NCI-H187 (cell line): ENCODE results near the gene TRHDE.

ENCODE experiments used
- DNase-seq, 2 experiments: peaks; one replicate each; lab custom pipeline; 2025; lab: John Stamatoyannopoulos, UW

The TRHDE gene

GRCh38 chr12:72272091-72272661 lies at the start of gene TRHDE:
TRHDE (plus strand) TSS chr12:72272370; CDS start chr12:72272644, 274 bp downstream.
- DNase-seq: peak in 1 of 2 experiments; percentile 50

GRCh38 chr12:72226510-72226909 lies 45.7 kb upstream of the TRHDE start:
- no peak for DNase-seq

- DNase-seq: no peak
These were observed 43.7 kb upstream of the TRHDE start for GRCh38 chr12:72228424-72228823.

GRCh38 chr12:72230589-72230988 lies 41.6 kb upstream of the TRHDE start:
- DNase-seq: no peak

GRCh38 chr12:72234886-72235285 lies 37.3 kb upstream of the TRHDE start:
- DNase-seq: no peak

GRCh38 chr12:72236071-72236705 lies 36.0 kb upstream of the TRHDE start:
- DNase-seq: no peak

- no peak for DNase-seq
These were observed 30.6 kb upstream of the TRHDE start for GRCh38 chr12:72241552-72241951.

- no peak for DNase-seq
These were observed 29.2 kb upstream of the TRHDE start for GRCh38 chr12:72242946-72243345.

GRCh38 chr12:72246370-72246769 lies 25.8 kb upstream of the TRHDE start:
- DNase-seq: no peak

- DNase-seq: no peak
These were observed 21.8 kb upstream of the TRHDE start for GRCh38 chr12:72250346-72250745.

- no peak for DNase-seq
These were observed 15.4 kb upstream of the TRHDE start for GRCh38 chr12:72256725-72257124.

- no peak for DNase-seq
These were observed 10.3 kb upstream of the TRHDE start for GRCh38 chr12:72261885-72262284.

- DNase-seq: no peak
These were observed 7.5 kb upstream of the TRHDE start for GRCh38 chr12:72264548-72265175.

- no peak for DNase-seq
These were observed 4.2 kb upstream of the TRHDE start for GRCh38 chr12:72267974-72268373.

GRCh38 chr12:72268386-72268785 lies 3.8 kb upstream of the TRHDE start:
- no peak for DNase-seq

- no peak for DNase-seq
These were observed 2.7 kb upstream of the TRHDE start for GRCh38 chr12:72269491-72269890.

GRCh38 chr12:72270246-72270645 lies 1.9 kb upstream of the TRHDE start:
- DNase-seq: no peak

- DNase-seq: no peak
These were observed 1.2 kb upstream of the TRHDE start for GRCh38 chr12:72270961-72271360.

GRCh38 chr12:72271451-72272090 lies 599 bp upstream of the TRHDE start:
- peak in 1 of 2 experiments; percentile 42 for DNase-seq

GRCh38 chr12:72272731-72273498 lies 745 bp downstream of the TRHDE start:
- no peak for DNase-seq

GRCh38 chr12:72273499-72273837 lies 1.3 kb downstream of the TRHDE start:
- no peak for DNase-seq

GRCh38 chr12:72273851-72274351 lies 1.7 kb downstream of the TRHDE start:
- no peak for DNase-seq
